ENCODE results near the gene VAPA.
"Not testable (repeated sequence)": the region's sequence is repeated elsewhere in the genome, so short reads cannot be mapped to it uniquely, and the experiment has no call there.

- not testable (repeated sequence) for TF ChIP-seq CTCF (IDR thresholded peaks at IDR 0.05); EZH2 (IDR thresholded peaks at IDR 0.05; ENCODE audit: borderline replicate concordance, insufficient read depth, low read depth, low read length, poor library complexity, severe bottlenecking)
These were observed 1.5 kb upstream of the VAPA start for GRCh38 chr18:9912285-9912684.

Data from B cell (primary cell).